Tongue (tissue), 3 donors: ENCODE results near the gene PDZD7. TPM values are rescaled to one million over a fixed set of nuclear protein-coding genes. Genes with fewer than 3 reads are reported as not detected.

Experiments
- DNase-seq: peaks from one replicate; pipeline ENCODE4 v3.0.0-alpha.2; 2015
- small RNA-seq: library from RNA; depleted of rRNA; stranded (forward); fragments of <200 nt; gene quantifications from one replicate; pipeline ENCODE3, GENCODE V24; 2014; ENCODE audit warnings: low replicate concordance
- total RNA-seq: library from RNA; depleted of rRNA; stranded (reverse); fragments of >200 nt; gene quantifications from one replicate; pipeline ENCODE4 v1.2.3, GENCODE V29; 2014

Gene PDZD7
- total RNA-seq, 1 donor from 2014 or later = not detected

- DNase-seq = no peak
Measured at GRCh38 chr10:100966887-100967286, 64.0 kb downstream of the PDZD7 start.

- DNase-seq = no peak
Measured at GRCh38 chr10:100965820-100966219, 65.1 kb downstream of the PDZD7 start.

GRCh38 chr10:100963826-100964225 lies 67.1 kb downstream of the PDZD7 start:
- no peak for DNase-seq

GRCh38 chr10:100962351-100963080 lies 68.4 kb downstream of the PDZD7 start:
- DNase-seq = peak; percentile 13

- DNase-seq = no peak
Measured at GRCh38 chr10:100960251-100960650, 70.7 kb downstream of the PDZD7 start.

Small RNAs within 50 kb of the gene (small RNA-seq; reads per million reads assigned to genes)
- gene MIR608 = not detected

Other genes with a start within 250 kb of the PDZD7 start
- gene SLF2, start 118.2 kb downstream of the PDZD7 start, total RNA-seq = 119 TPM
- 1.7 TPM for gene SEMA4G, start 61.6 kb downstream of the PDZD7 start, total RNA-seq
- gene MRPL43, start 43.6 kb downstream of the PDZD7 start, total RNA-seq = 42.0 TPM
- 6.6 TPM for gene TWNK, start 43.6 kb downstream of the PDZD7 start, total RNA-seq
- gene LZTS2, start 31.3 kb downstream of the PDZD7 start, total RNA-seq = 45.5 TPM
- gene SFXN3, start 105 bp upstream of the PDZD7 start, total RNA-seq = 51.1 TPM
- gene KAZALD1, start 30.9 kb upstream of the PDZD7 start, total RNA-seq = 20.5 TPM
- gene TLX1, start 100.2 kb upstream of the PDZD7 start, total RNA-seq = 1.3 TPM
- gene LBX1, start 198.3 kb upstream of the PDZD7 start, total RNA-seq = 5.6 TPM